ENCODE results near the gene SREBF1.

The SREBF1 gene

DNA sequence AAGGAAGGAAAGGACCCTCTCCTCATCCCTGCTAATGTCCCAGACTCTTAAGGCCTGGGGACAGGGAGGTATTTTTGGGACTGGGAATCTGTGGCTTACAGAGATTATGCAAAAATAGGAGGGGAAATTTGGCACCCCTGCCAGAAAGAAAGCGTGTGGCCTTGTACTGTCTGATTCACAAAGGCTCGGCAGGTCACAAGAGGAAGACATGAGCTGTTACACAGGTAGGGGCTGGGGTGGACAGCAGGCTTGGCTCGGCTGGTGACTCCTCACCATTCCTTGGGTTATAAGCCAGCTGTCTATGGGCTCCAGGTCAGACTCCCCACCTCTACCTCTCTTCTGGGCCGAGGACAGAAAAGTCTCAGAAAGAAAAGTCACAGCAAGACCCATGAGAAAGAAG lies 20.7 kb upstream of the SREBF1 start:
- DNase-seq, result no peak

- DNase-seq, result no peak
These were observed 19.6 kb upstream of the SREBF1 start for GRCh38 chr17:17856386-17856785.

DNA sequence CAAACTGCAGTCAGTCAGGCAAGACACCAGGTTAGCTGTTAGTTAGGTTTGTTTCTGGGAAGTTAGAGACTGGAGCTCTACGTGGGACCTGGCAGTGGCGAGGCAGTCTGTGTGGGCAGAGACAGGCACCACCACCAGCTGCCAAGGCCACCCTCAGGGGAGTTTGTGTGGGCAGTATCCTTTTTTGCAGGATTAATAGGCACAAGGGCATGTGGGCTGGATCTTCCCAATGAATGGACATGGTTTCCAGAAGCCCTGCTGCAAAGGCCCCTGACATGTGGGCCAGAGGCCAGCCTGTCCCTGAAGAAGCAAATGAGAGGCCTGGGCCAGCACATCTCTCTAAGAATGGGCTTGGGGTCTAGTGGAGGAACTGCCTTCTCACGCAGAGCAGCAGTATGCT lies 19.2 kb upstream of the SREBF1 start:
- DNase-seq, result no peak

GRCh38 chr17:17853811-17854447 lies 17.1 kb upstream of the SREBF1 start:
- DNase-seq, result no peak

GRCh38 chr17:17852930-17853329 lies 16.1 kb upstream of the SREBF1 start:
- DNase-seq, result no peak

- no peak for DNase-seq
These were observed 14.6 kb upstream of the SREBF1 start for GRCh38 chr17:17851103-17852002.

DNA sequence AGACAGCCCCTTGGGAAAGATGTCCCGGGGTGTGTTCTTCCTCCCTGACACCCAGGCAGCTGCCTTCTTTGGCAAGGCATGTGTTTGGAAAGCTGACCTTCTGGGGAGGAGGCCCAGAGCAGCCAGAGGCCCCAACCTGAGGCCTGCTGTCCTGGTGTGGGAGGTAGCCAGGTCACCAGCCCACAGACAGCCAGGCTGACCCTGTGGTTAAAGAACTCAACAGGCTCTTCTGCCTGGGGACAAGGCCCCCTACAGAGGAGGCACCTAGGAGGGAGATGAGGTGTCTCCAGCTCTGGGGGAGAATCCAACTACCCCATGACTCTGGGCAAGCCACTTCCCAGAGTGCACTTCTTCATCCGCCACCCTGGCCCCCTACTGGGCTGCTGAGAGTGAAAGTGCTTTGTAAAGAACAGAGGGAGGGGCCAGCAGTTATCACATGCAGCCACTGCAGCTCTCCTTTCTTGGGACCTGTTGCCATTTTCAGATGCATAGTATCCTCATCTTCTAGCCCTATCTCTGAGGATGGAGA lies 13.1 kb upstream of the SREBF1 start:
- peak; percentile 56 for DNase-seq

DNA sequence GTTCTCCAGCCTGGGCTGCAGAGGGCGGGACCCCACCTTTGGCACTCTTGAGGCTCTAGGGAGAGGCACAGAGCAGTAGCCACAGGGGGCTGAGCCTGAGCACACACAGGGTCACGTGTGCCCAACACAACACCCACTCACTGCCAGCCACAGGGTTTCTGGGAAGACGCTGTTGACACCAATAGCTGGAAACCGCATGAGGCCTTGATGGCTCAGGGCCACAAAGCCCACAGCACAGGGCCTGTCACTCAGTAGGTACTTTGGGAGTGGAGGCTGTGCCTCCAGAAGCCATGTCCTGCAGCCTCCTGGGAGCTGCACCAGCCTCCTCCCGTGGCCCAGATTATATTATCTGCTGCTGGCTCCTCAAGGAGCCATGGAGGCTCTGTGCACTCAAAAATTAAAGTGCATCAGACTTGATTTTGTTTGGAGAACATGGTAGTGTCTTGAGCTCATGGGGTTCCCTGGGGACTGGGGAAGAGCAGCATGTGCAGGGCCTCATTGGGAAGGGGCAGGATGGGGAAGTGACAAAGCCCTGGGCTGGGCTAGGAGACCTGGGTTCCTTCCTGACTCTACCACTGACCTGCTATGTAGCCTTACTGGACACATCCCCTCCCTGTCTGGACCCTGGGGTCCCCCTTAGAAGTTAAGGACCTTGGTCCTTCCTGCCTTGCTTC lies 12.5 kb upstream of the SREBF1 start:
- DNase-seq, result peak; percentile 73

DNA sequence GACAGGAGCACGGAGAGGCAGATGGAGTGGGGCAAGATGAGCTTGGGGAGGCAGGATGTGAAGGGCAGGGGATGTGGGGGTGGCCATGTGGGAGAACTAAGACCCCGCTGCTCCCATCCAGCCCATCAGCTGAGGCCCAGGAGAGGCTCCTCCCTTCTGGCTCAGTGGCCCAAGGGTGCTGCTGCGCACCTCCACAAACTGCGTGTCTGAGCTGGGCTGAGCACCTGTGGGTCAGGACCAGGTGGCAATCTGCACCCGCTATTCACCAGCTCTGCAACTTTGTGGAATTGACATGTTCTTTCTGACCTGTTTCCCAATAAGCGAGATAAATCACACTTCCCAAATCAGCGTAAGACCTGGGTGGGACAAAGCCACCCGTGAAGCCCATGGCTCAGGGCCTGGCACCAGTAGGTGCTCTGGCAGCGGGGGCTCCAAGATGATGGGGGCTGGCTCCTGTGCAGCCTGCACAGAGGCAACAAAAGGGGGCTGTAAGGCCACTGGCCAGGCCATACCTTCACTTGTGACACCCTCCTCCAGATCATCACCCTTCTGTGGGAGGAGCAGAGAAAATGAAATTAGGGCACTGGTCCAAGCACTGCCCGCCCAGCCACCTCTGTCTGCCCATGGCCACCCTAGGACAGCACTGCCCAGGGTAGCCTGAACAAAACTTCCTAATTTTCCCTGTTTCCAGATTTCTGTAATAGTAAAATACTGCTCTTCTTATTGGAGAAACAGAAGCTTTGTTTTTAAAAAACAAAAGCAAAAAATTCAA lies 11.7 kb upstream of the SREBF1 start:
- no peak for DNase-seq

DNA sequence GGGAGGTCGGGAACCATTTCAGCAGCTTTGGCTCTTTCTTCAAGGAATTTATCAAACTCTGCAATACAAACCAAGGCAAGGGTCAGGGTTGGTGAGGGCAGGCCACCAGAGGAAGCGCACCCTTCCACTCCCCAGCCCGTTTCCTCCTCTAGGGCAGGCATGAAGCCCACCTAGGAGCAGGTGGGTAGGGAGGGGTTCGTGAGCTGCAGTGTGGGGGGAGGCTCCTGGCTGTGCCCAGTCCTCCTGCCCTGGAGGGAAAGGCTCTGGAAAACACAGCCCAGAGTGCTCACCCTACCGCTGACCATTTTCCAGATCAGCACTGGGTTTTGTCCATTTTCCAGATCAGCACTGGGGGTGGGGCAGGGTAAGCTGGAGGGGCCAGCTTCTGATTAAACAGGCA lies 10.9 kb upstream of the SREBF1 start:
- no peak for DNase-seq

- DNase-seq, result no peak
These were observed 10.4 kb upstream of the SREBF1 start for GRCh38 chr17:17847118-17847689.

DNA sequence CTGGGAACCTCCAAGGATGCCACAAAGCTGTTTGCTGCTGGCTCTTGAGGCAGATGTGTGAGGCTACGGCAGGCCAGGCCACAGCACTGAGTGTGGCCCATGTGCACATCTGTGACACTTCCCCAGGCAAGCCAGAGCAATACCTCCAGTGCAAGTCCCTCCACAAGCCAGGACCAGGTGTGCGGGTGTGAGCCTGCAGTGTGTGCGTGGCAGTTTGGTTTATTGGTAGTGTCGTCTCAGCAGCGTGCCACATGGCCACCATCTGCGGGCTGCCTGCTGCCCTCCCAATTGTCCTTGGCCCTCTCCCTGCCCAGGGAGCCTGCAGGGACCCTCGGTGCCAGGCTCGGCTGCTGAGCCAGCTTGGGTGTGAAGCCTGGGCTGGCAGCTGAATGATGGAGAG lies 9.9 kb upstream of the SREBF1 start:
- DNase-seq, result no peak

- no peak for DNase-seq
These were observed 9.2 kb upstream of the SREBF1 start for GRCh38 chr17:17846003-17846402.

GRCh38 chr17:17845046-17845775 lies 8.4 kb upstream of the SREBF1 start:
- no peak for DNase-seq

DNA sequence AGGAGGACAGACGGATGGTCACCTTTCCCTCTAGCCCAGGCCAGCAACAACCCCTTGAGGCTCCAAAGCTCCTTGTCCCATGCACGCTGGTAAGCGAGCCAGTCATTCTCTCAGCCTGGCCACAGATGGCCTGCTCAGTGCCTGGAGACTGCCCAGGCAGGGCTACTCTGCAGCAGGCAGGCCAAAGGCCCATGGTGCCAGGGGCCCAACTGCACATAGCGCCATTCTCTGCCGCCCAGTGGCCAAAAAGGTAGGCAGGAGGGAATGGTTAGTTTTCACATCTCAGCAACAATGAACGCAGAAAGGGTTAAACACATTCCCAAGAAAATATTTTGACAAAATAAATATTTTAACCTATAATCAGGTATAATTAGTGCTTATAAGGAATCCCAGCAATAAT lies 7.7 kb upstream of the SREBF1 start:
- no peak for DNase-seq

- no peak for DNase-seq
These were observed 7.3 kb upstream of the SREBF1 start for GRCh38 chr17:17844079-17844478.

- DNase-seq, result no peak
These were observed 6.3 kb upstream of the SREBF1 start for GRCh38 chr17:17843096-17843495.

DNA sequence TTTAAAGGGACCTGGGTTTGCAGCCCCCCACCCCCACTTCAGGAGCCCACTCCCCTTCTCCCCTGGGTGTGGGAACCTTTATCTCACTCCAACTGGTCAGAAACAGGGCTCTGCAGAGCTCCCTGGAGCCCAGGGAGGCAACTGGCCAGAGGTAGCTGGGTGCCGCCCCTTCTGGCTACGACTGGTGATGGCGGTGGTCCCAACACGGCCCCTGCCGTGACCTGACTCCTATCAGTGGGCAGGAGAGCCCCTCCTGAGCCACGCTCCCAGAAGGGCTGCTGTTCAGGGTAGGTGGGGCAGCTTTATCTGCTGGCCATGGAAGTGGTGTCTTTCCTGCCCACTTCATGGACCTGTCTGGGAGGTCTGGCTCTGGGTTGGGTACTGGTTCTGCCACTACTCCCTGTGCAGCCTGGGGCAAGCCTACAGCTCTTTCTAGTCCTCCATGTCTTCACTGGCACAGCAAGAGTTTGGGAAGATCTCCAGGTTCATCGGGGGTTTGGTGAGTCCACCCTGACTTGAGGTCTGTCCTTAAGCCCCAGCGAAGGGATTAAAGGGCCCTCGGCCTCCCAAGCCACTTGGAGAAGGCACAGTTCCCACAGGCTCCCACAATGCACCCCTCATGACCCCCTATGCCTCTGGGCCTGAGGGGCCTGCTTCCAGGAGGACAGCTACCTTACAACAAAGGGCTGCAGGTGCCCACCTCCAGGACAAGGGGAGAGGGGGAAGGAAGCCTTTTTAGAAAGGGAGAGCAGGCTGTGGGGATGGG lies 5.5 kb upstream of the SREBF1 start:
- DNase-seq, result no peak

DNA sequence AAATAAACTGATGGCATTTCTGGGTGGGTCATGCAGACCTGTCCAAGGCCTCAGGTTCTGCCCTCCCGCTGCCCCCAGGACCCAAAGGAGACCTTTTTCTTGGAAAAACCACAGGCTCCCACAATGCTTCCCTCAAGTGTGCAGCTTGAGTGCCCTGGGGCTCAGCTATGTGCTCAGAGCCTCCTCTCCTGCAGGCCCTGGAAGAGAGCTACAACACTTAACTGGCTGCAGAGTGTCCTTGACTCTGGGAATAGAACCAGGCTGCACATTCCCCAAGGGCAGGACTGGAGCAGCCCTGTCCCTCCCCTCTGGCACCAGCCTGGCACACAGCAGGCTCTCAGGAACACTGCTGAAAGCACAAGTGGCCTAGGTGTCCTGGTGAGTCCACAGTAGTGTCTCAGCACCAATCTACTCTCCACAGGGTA lies 4.8 kb upstream of the SREBF1 start:
- DNase-seq, result no peak

GRCh38 chr17:17840751-17841591 lies 4.2 kb upstream of the SREBF1 start:
- no peak for DNase-seq

Data from femur (tissue), 1 donor.